ENCODE data around the gene STK4. TPM values are rescaled to one million over a fixed set of nuclear protein-coding genes. Genes with fewer than 3 reads are reported as not detected.

STK4 gene
- total RNA-seq, 1 donor from 2014 or later, result 29.3 TPM

DNA sequence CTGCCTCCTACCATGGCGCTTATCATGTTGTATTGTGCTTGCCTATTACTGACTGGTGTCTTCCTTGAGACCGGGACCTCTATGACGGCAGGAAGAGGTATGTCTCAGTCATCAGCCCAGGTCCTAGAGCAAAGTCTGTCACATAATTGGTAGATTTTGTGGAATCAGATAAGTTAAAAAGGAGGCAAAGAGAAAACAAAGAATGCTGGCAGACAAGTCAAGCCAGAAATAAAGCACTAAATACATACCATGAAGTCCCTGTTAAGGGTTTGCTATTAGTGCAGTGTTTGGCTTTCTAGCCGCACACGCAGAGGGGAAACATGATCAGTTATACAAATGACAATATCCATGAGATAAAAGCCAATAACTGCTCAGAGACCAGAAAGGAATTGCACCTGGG, 12.1 kb upstream of the STK4 start:
- no peak for DNase-seq (ENCODE audit: low spot score)

DNA sequence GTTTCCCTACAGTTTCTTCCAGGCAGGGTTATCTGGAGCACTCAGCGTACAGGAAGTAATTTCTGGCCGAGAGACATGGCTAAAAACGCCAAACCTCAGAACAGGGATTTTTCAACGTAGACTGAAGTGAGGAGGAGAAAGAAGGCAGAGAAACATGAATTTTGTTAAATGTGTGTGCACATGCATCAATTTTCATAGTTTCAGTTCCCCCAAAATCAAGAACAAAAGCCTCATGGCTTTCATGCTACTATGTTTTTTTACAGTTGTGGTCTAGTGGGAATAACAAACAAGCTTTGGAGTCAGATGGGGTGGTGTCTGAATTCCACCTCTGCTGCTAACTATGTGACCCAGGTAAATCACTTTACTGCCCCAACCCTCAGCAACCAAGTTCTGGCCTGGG, 11.0 kb upstream of the STK4 start:
- no peak for DNase-seq (ENCODE audit: low spot score)

DNA sequence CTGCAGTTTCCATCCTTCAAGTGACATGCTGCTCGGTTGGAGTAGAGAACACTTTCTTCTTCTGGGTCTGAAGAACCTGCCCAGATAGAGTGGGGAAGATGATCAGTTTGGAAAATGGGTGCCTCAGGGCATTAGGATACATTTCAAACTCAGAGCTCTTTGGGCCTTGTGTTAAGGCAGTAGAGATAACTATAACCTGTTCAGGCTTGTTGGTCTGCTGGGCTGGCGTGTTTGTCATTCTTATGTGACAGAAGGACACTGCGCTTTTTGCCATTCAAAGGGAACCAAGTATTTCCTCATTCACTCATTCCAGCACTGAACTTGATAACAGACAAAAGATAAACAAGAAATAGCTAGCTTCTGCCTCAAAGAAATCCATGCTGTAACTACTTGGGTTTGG, 9.9 kb upstream of the STK4 start:
- DNase-seq (ENCODE audit: low spot score), result no peak

DNA sequence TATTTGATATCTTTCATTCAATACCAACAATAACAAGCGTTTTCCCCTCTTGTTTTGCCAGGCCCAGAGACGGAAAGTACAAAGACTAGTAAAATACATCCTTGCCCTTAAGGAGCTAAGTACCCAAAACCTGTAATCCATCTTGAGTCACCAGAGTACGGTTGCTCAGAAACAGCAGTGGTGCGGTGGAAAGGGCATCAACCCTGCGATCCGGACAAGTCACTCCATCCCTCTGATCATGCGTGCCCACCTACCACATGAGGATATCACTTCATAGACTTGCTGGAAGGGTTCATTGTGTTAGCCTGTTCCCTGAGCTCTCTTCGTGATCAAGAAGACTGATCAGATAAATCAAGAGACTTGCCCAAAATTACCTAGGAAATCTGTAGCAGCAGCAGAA, 8.0 kb upstream of the STK4 start:
- no peak for DNase-seq (ENCODE audit: low spot score)

DNA sequence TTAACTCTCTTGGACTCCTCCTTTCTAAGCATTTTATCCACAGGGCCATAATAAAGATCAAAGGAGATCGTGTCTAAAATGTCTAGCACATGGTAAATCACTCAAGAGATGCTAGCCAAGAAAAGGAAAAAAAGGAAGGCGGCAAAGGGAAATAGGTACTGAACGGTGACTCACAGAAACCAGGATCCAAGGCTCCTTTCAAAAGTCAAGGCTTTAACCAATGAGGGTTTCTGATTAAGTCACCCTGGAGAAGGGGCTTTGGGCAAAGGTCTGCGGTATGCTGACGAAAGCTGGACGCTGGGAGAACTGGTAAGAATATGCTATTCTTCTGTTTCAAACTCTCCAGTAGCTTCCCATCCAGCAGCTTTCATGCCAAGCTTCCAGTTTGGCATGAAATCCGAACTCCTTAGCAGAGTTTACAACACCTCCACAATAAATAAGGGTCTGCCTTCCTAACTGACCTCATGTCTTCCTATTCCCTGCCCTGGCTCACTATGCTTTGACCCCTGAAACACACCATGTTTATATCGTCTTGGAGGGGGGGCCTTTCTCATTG, 7.2 kb upstream of the STK4 start:
- no peak for DNase-seq (ENCODE audit: low spot score)

DNA sequence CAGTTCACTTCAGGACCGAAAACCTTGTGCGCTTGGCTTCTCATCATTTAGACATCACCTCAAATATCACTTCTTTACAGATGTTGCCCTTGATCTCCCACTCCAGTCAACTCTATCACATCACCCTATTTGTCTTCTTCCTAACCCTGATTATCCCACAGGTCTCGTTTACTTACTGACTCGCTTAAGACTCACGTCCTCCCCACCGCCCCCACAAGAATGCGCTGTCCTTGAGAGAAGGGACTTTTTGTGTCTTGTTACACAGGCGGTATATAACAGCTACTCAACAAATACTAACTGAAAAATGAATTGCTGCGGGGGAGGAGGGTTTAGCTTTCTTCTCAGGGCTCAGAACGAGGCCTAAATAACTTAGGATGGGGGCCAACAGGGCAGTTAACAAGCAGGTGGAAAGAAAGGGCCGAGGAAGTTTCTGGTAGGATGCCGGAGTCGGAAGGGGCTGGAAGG, 6.6 kb upstream of the STK4 start:
- DNase-seq (ENCODE audit: low spot score), result no peak

DNA sequence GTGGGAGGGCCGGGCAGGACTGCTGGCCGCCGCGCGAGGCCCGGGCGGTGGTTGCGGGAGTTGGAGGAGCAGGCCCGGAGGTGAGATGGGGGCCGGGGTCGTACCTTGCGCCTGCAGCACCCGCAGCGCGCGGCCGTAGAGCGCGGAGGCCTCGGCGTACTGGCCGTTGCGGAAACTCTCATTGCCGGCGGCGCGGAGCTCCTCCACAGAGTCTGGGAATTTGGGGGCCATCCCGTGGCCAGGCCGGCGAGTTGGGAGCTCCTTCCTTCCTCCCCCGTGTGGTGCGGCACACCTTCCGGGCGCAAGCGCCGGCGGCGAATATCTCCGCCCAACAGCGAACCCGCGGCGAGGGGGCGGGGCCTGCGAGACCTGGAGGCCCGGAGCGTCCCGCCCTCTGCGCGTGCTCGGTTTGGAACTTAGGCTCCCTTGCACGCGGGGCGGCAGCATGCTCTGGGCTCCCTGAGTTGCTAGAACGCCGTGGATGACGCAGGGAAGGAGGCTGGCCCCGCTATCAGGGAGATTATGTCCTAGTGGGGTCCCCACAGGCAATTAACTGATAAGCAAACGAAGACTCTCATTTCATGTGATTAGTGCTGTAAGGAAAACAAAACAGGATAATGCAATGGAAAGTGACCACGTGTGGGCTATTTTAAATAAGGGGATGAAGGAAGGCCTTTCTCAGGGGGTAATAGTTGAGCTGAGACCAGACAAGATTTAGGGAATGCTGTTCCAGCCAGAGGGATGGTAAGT, 6.0 kb upstream of the STK4 start, which contains the start of gene TOMM34:
Gene TOMM34, minus strand, starts transcription at position 295 of the 750 bp plus-strand sequence. Its CDS starts 64 bp downstream, at position 231.
- DNase-seq (ENCODE audit: low spot score), result peak; percentile 95

DNA sequence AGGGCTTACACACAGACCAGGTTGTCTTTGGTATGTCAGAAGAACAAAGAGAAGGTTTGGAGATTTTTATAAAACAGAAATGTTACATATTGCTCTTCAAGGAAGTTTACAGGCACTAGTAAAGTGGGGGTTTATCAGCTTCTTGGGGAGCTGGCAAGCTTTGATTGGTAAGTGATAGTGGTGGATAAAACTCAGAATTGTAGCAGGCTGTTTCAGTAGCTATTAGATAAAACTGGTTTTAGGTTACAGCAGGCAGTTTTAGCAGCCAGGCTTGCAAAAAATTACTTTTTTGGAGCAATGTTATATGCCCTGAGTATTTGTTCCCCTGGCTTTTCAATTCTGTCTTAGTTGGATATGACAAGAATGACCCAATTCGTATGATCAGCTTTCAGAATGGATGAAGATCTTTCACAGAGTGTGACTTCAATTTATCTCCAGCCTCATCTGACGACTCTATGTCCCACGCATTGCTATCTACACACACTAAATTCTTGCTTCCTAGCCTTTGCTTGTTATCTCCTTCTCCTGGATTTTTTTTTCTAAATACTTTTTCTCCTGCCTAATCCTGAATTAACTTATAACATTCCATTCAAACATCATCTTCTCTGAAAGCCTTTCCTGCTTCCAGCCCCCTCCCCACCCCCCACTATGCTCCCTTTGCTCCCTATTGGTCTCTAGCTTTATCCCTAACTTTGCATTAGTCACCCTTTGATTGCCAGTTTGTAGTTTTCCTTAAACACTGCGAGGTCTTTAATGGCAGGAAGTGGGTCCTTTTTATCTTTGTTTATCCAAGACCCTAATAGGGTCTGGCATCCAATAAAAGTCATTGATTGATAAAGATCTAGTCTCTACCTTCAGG, 5.1 kb upstream of the STK4 start:
- DNase-seq (ENCODE audit: low spot score), result no peak

DNA sequence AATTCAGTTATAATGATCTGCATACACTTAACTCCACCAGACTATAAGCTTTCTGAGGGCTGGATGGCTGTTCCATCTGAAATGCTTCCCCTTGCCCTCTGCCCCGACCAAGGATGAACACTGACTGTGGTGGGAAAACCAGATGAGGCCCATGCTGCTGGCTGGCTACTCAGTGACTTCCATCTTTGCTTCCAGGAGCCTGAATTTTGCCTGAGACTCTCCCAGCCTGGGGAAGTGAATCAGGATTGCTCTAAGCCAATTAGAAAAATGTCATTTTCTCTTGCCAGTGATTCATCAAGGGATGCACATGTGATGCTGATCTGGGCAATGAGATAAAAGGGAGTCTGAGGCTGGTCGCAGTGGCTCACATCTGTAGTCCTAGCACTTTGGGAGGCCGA, 4.4 kb upstream of the STK4 start:
- no peak for DNase-seq (ENCODE audit: low spot score)

DNA sequence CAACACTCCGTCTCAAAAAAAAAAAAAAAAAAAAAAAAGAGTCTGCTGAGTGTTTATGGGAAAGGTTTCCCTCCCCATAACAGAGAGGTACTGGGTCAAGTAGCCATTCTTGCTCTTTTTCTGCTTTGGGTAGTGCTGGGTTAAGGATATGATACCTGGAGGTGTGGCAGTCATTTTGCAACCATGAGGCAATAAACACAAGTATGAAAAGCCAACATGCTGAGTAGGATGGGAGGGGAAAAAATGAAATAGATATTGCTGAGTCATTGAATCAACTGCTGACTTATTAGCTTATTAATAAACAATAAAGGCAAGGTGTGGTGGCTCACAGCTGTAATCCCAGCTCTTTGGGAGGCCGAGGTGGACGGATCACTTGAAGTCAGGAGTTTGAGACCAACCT, 3.8 kb upstream of the STK4 start:
- no peak for DNase-seq (ENCODE audit: low spot score)

DNA sequence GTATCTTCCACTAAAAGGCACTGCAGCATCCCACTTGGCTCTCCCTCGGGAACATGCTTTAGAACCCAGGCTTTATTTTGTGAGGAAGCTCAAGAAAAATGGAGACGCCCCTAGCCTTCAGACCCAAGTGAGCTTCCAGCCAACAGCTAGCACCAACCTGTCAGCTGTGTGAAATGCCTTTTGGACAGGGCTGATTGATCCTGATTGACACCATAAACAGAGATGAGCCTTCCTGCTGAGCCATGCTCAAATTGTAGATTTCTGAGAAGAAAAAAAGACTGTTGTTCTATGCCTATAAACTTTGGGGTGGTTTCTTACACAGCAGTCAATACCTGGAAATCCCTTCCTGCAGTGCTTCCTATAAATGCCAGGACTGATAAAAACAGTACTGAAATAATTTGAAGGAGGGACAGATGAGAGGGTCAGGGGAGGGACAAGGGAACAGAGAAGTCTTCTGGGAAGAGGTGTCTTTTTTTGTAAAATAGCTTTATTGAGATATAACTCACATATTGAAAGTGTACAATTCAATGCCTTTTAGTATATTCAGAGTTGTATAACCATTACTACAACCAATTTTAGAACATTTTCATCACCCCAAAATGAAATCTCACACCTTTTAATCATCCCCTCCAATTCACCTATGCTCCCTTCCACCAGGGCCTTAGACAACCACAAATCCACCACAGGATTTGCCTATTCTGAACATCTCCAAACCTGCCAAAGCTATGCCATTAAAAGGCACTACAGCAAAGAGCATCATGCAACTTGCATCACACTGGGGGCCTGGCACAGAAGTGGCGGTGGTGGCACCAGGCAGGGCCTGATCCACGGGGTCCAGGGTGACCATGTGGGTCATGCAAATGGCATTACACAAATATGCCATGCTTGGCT, 2.7 kb upstream of the STK4 start:
- no peak for DNase-seq (ENCODE audit: low spot score)

DNA sequence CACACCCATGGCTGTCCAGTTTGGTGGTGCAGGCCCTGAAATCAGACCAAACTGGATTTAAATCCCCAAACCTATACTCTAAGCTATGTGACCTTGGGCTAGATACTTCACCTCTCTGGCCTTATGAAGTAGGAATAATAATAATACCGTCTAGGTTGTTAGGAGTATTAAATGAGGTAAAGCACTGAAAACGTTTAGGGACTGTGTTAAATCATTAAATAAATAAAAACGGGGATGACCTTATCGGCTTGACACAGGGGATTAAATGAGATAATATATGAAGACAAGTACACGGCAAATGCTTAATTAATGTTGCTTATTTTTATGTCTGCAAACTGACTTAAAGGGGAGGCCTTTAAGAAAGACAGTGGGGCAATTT, 672 bp upstream of the STK4 start:
- DNase-seq (ENCODE audit: low spot score), result no peak

DNA sequence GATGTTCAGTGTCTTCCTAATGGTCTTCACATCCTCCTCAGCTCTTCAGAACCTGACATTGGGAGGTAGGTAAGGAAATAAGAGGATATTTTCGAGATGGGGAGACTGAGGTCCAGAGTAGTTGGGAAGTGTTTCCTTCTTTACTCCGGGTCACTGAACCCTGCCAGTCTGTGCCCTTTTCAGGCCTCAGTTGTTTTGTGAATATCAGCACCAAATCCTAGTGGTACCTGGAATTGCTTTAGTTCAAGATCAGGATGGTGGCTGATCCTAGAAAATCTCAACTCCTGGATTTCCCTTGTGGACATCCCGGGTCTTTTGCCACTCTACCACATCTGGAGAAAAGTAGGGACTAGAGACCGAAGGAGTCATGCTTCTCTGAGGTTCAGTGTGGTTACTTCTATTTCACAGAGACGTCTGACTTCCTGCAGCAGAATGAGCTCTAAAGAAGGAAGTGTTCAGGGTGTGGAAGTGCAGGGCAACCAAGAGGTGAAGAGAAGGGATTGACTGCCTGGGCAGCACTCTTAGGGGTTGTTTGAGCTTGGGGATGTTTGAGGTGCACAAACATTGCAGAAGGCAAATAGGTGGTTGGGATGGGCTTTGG, 995 bp downstream of the STK4 start:
- peak; percentile 28 for DNase-seq (ENCODE audit: low spot score)

DNA sequence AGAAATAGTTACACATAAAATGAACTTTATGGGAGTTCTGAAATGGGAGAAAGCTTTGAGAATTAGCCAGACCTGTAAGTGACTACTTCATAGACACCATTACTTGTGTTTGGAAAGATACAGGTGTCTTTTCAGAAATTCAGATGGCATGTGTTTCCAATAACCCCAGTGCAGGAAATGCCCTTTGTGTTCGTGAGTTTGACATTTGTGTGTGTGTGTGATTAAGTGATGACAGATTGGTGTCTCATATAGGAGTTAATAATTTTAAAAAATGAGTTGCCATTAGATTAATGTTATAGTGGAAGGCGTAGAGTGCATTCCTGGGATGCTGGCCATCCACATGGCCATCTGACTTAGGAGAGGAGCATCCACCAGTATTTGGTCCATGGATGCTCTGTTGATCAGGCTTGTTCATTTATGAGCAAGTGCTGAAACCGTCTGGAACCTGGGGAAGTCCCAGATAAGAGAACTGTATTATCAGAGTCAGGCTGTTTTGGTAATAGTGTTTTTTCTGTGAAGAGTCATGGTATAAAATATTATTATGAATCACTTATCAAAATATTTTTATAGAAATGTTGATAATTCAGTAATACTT, 3.1 kb downstream of the STK4 start:
- no peak for DNase-seq (ENCODE audit: low spot score)

DNA sequence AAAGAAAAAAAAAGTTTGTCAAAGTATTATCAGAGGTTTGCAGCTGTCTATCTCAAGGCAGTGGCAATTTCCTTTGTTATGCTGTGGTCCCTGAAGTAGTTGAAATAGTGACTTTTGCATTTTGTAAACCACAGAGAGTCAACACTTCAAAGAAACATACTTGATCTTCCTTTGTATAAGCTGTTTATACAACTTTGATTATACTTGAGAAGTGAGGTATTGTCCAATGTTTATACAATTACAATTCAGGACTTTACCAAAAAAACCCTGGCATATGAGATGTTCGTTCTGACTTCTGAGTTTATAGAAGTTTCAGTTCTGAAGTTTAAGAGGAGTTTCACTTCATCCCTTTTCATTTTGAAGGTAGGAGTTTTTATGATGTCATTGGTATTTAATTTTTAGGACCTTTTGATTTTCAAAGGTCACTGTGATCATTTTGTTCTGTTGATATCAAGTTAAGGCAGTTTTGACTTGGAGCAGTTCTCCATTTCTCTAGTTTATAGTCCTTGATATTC, 4.0 kb downstream of the STK4 start:
- no peak for DNase-seq (ENCODE audit: low spot score)

DNA sequence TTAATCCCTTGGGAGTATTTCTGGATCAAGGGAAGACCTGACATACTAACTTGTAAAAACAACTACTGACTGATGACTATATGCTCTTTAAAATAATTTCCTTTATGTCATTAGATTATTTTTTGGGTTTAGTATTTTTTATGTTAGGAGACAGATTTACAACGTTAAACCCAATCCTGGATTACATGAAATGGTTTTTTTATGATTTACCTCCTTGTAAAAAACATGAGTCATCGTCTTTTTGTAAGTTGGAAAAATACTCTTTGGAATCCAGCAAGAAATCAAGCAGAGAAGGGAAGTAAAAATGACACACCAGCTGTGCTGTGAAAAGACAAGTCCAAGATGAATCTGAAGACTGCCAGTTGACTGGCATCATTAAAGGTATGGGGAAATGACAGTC, 6.7 kb downstream of the STK4 start:
- no peak for DNase-seq (ENCODE audit: low spot score)

DNA sequence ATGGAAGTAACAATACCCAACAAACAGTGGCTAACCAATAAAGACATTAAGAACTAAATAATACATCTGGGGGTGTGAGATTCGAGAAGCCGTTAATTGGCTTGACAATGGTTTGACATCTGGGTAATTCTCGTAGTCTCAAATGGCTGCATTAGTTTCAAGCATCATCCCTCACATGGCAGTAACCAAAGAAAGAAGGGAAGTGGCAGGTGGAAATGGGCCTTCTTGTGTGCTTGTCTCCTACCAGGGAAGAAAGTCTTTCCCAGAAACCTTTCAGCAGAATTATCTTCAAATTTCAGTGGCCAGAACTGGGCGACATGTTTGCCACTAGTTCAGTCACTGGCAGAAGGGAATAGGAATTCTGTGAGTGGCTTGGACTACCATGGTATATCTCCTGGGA, 10.4 kb downstream of the STK4 start:
- DNase-seq (ENCODE audit: low spot score), result no peak

DNA sequence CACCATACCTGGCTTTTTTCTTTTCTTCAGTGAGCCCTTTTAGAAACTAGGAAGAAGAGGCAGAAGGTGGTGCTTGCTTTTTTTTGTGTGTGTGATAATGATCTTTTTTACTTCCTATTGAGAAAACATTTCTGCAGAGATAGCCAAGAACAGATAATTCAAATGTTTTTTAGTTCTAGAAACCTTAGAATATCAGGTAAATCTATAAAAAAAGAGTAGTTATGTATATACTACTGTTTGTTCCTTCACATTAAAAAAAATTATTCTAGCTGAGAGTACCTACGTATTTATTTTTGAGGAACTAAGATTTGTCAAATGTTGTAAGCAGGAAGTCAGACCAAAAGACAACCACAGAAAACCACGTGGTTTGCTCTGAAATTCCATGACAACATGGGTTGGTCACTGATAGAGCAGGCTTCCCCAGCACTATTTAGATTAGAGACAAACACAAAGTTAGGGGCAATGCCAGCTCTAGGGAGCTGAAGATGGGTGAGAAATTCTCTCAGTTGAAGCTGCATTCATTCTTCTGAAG, 12.8 kb downstream of the STK4 start:
- peak; percentile 67 for DNase-seq (ENCODE audit: low spot score)

DNA sequence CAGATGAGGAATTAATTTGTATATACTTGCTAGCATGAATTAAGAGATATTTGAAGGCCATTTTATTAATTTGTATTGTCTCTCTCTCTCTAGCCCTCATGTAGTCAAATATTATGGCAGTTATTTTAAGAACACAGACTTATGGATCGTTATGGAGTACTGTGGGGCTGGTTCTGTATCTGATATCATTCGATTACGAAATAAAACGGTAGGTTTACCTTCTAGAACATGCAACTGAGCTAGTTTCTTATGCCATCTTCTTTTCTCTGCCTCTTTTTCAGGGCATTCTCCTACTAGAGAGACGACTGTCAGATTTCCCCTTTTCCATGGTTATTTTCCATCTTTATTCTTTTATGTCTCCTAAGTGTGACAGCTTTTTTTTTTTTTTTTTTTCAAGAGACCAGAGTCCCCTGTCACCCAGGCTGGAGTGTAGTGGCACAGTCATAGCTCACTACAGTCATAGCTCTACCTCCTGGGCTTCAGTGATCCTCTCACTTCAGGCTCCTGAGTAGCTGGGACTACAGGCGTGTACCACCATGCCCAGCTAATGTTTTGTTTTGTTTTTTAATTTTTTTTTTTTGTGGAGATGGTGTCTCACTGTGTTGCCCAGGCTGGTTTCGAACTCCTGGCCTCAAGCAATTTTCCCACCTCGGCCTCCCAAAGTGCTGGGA, 15.6 kb downstream of the STK4 start:
- DNase-seq (ENCODE audit: low spot score), result no peak

Measured in mucosa of gallbladder (tissue), 1 donor.